ENCODE data around the gene POLE2.
"Not testable (repeated sequence)": the region's sequence is repeated elsewhere in the genome, so short reads cannot be mapped to it uniquely, and the experiment has no call there.

The POLE2 gene

DNA sequence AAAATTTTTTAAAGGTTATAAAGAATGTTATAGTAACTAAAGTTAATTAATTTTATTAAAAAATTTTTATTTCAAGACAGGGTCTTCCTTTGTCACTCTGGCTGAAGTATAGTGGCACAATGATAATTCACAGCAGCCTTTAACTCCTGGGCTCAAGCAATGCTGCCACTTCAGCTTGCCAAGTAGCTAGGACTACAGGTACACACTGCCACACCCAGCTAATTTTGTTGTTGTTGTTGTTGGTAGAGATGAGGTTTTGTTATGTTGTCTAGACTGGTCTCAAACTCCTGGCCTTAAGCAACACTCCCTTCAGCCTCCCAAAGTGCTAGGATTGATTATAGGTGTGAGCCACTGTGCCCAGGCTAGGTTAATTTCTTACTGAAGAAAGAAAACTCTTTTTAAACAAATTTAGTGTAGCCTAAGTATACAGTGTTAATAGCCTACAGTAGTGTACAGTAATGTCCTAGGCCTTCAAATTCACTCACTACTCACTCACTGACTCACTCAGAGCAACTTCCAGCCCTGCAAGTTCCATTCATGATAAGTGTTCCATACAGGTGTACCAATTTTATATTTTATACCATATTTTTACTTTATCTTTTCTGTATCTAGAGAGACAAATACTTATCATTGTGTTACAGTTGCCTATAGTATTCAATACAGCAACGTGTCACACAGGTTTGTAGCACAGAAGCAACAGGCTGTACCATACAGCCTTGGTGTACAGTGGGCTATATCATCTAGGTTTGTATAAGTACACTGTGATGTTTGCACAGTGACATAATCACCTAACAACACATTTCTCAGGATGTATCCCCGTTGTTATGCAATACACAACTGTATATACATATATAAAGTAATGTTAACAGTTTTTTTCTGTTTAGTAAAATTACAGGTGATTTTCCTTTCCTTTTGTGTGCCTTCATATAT is 28.2 kb downstream of the POLE2 start:
- no peak for DNase-seq

DNA sequence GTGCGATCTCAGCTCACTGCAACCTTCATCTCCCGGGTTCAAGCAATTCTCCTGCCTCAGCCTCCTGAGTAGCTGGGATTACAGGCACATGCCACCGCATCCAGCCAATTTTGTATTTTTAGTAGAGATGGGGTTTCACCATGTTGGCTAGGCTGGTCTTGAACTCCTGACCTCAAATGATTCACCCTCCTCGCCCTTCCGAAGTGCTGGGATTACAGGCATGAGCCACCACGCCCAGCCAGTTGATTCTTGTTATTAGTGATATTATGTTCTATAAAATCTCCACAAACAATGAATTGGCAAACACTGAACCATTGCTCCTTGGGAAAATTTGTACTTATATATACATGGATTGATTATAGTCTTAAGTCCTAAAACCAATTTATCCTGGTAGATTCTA is 30.5 kb downstream of the POLE2 start:
- not testable (repeated sequence) for DNase-seq

DNA sequence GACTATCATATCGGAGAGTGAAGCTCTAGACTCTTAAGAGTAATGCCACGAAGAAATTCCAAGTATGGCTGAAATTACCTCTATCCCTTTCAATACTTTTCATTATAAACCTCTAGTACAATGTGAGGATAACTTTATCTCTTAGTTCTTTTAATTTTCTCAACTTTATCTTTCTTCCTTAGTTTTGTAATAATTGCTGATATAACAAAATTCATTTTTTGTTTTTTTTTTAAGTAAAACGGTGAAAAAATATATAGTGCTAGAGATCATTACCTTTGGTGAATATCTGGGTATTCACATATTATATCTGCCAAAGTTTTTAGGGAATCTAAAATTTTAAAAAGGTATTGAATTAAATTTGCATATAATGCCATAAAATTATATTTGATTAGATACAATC is 33.5 kb downstream of the POLE2 start:
- DNase-seq, result no peak

DNA sequence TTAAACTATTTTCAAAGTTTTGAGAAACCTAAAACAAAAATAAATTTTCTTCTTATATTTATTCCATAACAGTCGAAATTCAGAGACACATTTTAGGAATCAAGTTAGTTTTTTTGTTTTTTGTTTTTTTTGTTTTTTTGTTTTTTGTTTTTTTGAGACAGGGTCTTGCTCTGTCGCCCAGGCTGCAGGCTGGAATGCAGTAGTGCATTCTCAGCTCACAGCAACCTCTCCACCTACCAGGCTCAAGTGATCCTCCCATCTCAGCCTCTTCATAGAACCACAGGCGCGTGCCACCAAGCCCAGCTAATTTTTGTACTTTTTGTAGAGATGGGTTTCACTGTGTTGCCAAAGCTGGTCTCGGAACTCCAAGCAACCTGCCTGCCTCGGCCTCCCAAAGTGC is 34.5 kb downstream of the POLE2 start:
- DNase-seq, result no peak

DNA sequence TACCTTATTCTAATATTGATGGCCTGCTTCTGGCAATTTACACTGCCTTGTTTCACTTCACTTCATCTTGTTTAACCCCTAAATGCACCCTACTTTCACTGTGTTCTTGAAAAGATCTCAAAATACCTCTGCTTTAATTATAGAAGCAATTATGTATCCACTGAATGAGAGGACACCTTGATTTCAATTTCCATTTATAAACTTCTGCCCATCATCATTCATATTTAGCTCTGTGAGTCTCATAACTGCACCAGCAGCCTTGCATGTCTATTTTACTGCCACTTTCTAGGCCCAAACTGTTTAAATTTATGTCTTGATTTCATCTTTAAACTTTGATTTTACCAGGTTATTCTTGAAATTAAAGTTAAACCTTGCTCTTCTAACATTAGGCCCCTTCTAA is 45.9 kb downstream of the POLE2 start:
- no peak for DNase-seq

DNA sequence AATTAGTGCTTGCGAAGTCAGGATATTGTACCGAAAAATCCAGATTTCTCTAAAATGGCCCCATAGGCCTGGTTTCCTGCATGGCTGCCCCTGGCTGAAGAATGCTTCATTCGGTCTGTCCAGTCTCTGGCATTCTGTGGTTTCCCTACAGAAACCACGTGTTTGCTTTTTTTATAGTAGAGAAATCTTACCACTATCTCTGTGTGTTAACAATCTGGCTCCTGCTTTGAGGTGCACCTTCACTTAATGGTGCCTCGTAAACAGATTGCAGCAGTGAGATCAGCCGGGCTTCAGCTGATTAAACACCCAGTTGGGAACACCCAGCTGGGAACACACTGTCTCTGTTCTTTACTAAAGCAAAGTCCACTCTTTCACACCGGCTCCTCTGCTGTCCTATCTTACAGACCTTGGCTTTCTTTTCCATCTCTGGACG is 46.3 kb downstream of the POLE2 start:
- DNase-seq, result no peak

DNA sequence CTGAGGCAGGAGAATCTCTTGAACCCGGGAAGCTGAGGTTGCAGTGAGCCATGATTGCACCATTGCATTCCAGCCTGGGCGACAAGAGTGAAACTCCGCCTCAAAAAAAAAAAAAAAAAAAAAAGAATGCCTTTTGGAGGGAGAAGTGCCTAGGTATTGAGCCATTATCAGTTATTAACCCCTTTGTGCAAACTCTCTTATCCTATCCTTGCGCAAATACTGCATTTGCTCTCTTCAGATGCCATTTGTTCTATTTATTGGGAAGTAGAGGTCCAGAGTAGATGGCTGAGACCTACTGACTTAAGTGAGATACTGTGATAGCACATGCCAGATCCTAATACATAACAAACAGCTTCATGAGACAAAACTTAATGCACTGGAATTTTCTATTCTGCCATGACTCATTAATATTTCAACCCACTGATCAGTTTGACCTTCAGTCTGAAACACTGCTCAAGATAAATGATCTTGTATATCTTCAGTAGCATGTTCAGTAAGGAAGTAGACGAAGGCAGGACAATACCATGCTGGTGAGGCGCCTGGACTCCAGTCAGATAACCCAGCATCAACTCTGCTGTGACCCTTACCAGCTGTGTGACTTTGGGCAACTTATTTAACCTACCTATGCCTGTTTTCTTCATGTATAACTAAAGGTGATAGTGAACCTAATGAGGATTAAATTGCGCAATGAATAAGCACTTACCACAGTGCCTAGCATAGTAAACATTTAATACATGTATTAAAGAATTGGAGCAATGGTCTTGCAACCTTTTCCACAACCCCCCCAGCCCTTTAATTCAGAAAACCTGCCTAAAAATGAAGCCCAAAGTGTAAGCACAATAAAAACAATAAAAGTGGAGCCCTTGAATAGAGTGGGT is 47.2 kb downstream of the POLE2 start:
- no peak for DNase-seq

DNA sequence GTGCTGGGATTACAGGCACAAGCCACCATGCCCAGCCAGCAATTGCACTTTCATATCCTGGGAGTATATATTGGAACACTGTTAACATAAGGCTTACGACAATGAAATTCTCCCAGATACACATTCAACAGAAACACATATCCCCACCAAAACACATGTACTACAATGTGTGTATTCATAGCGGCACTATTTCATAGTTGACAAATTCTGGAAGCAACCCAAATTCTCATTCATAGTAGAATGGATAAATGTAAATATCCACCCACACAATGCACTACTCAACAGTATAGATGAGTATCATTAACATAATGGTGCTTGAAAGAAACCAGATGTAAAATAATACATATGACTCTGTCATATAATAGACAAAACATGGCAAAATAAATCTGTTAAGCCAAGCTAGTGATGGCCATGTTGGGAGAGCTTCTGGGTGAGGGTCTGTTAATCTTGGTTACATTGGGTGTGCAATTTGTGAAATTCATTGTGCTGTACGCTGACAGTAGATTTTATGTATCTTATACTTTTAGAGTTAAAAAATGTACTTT is 50.4 kb downstream of the POLE2 start:
- no peak for DNase-seq

DNA sequence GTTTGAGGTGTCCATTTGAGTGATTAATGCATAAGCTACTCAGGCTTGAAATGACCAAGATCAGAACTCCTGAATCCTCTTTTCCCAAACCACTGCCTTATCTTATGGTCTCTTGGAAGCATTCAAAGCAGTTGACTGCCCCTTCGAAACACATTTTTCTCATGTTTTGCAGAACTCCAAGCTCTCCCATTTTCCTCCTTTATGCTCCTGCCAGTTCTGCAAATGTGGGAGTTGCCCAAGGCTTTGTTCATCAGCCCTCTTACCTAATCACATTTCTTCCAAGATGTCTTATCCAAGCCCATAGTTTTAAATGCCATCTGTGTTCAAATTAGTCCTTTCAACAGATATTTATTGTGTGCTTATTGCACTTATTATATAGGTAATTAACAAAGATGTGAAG is 51.1 kb downstream of the POLE2 start:
- DNase-seq, result no peak

DNA sequence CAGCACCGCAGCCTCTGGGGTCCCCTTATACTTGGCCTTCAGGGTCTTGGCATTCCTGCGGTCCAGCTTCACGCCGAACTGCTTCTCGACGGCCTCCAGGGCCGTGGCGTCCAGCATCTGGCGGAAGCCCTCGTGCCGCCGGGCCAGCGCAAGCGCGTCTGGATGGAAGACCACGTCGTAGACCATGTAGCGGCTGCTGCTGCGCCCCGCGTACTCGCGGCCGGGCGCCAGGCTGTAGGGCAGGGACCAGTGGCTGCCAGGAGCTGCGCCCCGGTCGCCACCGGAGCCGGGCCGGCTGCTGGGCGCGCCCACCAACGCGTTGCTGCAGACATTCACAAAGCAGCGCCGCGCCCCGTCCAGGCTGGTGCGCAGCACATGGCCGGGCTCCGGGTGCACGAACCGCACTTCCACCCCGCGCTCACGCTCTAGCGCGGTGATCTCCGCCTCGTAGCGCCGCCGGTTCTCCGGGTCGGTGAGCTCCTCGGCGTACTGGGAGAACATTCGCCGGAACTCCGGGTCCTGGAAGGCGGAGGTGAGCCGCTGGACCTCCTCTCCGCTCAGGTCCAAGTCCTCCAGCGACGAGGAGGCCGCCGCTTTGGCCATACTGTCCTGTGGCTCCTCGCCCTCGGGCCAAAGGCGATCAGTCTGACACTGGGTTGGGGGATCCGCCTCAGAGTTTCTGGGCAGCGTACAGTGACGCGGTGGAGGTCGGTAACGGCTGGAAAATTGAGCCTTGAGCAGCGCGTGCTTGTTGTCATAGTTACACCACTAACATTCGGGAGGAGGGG is 53.3 kb downstream of the POLE2 start, which contains the start of gene DNAAF2:
DNAAF2 (minus strand) TSS at position 698 of the 788 bp plus-strand sequence; CDS start at position 603, 95 bp downstream.
- DNase-seq, result peak; percentile 84

DNA sequence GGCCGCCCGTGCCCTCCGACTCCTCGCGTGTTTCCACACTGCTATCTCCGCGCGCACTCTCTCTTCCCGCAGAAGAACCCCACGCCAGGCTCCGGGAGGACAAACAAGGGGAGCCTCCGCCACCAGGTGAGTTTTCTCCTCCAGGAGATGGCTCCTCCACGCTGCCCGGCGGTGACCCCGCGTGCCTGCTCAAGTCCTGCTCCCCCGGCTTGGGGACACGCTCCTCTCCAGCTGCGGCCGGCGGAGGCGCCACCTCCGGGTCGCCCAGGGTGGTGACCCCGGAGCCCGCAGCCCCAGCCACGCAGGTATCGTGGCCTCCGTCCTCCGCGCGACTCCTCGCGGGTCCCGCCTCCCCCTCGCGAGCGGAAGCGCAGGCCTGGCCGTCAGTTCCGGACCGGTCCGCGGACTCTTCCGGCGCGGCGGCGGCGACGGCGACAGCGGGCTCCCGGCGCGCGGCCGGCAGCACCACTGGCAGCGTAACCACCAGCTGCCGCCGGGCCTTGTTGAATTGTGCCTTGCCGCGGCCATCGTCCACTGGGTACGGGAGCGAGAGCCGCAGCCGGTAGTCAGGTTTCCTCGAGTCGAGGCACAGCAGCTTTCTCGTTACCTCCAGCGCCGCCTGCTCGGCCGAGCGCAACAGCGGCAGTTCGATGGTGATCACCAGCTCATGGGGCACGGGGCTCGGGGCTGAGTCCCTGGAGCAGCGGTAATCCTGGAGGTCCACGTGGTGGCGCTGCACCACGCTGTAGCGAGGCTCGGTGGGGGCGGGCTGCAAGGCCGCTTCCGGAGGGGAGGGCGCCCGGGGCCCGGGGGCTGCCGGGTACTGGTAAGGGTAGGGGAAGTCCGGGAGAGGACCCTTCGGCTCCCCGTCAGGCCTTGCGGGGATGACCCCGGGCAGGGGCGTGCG is 54.1 kb downstream of the POLE2 start:
- peak; percentile 95 for DNase-seq

DNA sequence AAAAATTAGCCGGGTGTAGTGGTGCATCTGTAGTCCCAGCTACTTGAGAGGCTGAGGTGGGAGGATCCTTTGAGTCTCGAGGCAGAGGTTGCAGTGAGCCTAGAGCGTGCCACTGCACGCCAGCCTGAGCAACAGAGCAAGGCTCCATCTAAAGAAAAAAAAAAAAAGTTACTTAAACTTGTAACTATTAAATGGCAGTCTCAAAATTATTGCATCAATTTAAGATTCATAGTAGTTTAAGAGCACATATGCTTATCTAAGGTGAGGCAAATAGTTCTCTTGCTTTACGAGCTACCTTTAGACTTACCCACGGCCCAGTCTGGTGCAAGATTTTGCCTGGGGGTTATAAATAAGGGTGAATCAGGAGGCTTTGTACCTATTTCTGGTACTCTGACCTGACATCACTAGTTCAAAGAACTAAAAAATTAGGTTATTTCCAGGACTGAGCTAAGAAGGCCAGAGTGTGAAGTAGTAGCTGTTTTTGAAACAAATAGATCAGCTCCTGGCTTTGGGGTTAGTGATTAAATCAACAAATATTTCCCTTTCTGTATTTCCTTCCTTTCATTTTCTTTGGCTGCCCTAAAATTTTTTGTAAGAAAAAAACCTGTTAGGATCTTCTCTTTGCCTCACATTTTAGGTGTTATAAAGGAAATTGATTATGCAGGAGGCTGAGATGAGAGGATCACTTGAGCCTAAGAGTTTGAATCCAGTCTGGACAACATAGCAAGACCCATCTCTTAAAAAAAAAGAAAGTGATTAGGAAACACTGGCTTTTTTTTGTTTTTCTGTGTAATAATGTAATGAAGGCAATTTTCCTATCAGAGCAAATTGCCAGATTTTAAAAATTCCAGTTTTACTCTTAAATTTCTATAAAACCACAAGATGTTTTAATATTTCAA is 63.8 kb downstream of the POLE2 start:
- DNase-seq, result peak; percentile 76

DNA sequence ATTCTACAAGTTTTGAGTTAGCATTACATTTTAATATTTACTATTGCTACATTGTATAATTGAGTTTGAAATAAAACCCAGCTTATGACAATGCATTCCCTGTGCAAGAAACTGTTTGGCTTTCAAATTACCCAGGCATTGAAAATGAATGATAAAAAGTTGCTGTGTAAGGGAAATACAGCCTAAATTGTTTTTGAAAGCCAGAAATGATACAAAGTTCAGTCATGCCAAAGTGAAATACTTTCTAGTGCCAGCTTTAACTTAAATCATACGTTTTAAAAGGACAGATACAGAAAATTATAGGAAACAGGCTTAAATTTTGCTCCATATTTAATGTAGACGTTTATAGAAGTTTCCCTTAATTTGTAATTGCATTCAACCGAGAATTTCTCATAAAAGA is 64.6 kb downstream of the POLE2 start:
- no peak for DNase-seq

DNA sequence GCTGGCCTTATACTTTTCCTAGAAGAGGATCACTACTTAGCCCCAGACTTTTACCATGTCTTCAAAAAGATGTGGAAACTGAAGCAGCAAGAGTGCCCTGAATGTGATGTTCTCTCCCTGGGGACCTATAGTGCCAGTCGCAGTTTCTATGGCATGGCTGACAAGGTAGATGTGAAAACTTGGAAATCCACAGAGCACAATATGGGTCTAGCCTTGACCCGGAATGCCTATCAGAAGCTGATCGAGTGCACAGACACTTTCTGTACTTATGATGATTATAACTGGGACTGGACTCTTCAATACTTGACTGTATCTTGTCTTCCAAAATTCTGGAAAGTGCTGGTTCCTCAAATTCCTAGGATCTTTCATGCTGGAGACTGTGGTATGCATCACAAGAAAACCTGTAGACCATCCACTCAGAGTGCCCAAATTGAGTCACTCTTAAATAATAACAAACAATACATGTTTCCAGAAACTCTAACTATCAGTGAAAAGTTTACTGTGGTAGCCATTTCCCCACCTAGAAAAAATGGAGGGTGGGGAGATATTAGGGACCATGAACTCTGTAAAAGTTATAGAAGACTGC is 65.9 kb downstream of the POLE2 start:
- DNase-seq, result no peak

DNA sequence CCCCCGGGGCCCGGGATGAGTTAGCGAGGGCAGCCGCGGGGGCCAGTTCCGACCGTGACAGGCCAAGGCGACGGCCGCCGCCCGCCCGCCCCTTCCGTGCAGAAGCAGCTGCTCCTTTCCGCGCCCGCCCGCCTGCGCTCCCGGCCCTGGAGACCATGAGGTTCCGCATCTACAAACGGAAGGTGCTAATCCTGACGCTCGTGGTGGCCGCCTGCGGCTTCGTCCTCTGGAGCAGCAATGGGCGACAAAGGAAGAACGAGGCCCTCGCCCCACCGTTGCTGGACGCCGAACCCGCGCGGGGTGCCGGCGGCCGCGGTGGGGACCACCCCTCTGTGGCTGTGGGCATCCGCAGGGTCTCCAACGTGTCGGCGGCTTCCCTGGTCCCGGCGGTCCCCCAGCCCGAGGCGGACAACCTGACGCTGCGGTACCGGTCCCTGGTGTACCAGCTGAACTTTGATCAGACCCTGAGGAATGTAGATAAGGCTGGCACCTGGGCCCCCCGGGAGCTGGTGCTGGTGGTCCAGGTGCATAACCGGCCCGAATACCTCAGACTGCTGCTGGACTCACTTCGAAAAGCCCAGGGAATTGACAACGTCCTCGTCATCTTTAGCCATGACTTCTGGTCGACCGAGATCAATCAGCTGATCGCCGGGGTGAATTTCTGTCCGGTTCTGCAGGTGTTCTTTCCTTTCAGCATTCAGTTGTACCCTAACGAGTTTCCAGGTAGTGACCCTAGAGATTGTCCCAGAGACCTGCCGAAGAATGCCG is 66.7 kb downstream of the POLE2 start:
- no peak for DNase-seq

DNA sequence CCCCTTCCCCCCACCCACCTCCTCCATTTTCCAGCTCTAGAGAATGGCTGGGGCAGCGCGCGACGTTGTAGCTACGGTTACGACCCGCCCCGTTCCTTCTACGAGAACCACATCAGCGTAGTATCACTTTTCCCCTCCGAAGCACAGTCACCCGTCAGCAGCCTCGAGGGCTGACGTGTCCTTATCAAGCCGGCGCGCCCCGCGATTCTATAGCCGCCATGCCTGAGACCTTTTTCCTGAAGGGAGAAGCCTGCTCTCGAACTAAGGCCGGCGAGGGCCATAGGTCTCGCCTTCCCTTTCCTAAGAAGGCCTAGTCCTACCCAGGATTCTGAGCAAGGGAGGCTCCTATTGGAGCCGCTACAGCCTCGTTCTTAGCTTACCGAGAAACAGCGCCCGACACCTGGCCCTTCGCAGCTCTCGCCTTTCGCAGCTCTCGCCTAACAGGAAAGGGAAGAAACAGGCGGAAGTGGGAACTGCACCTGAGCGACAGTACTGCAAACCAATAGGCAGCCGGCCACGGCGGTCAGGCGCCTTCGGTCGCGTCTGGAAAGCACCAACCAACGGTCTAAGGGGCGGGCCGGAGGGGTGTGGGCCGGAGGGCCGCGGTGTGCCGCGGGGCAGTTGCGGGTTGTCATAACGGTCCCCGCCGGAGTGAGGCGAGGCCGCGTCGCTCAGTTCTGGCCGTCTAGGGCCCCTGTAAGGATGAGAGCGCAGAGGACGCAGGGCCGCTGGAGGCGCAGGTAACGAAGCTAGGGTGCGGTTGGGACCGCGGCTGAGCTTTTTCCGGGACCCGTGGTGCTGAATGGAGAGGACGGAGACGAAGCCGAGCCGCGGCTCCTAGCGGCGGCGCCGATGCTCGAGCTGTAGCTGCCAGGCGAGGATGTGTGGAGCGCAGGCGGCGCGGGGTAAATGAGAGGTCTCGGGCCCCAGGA is 67.6 kb downstream of the POLE2 start, which contains the start of the genes MGAT2 and RPL36AL:
MGAT2 (plus strand) TSS at position 618 of the 932 bp plus-strand sequence. CDS start 470 bp downstream, outside the sequence.
RPL36AL (minus strand) TSS at position 445 of the 932 bp plus-strand sequence. CDS start 1,522 bp downstream, outside the sequence.
- peak; percentile 95 for DNase-seq

DNA sequence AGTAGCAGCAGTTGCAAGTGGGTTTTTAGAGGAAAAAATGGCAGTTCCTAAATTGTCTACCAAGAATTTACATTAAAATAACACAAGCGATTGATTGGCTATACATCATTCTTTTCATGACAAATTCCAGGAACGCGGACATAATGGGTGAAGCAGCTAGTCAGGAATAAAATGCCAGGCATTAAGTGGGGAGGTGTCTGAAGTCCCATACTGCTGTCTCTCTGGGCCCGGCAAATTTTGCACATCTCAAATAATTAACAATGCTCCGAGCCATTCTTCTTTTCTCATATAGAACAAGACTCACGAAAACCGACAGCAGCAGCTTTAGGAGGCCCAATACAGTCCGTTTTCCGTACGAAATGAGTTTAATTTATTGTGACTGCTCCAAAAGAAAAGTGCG is 68.3 kb downstream of the POLE2 start:
- DNase-seq, result no peak

DNA sequence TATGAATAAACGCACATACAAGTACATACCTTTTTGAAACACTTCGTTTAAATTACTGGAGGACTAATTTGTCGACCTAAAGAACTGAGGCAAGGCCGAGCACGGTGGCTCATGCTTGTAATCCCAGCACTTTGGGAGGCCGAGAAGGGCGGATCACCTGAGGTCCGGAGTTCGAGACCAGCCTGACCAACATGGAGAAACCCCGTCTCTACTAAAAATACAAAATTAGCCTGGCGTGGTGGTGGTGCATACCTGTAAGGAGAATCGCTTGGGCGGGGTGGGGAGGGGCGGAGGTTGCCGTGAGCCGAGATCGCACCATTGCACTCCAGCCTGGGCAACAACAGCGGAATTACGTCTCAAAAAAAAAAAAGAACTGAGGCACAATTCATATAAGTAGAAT is 68.7 kb downstream of the POLE2 start:
- DNase-seq, result not testable (repeated sequence)

All from CD4-positive, alpha-beta T cell treated with Interleukin-17A for 1 hour (primary cell).